ENCODE measurements around the gene DLG5.

DLG5 gene

DNA sequence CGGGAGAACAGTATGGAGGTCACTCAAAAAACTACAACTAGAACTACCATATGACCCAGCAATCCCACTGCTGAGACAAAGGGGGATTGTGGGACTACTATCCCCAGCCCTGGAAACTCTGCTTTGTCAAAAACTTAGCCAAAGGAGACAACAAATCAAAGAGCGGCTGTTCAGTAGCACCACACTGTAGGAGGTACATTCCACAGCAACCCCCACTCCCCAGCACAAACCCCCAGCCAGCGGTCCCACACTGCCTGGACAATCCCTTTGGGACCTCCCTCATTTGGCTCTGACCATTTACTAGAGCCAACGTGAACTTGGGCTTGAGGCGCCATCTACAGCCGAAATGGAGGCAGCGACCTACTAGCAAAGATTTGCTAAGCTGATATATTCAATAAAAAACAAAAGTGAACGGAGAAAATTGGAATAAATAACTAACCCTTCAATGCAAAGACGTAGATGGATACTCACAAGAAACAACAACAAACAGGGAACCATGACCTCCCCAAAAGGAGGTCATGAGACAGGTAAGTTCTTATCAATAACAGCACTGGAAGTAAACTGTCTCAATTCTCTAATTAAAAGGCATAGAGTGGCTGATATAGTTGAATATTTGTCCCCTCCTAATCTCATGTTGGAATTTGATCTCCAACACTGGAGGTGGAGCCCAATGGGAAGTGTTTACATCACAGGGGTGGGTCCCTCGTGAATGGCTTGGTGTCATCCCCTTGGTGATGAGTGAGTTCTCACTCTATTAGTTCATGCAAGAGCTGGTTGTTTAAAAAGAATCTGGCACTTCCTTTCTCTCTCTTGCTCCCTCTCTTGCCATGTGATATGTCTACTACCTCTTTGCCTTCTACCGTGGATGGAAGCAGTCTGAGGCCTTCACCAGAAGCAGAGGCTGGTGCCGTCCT lies 170.0 kb downstream of the DLG5 start:
- peaks cover 5% of the 10 kb centered on the region for H3K4me1 ChIP-seq (ENCODE audit: control insufficient read depth, insufficient read depth, low read length)
- no peak overlapping the region for H3K27ac ChIP-seq (ENCODE audit: insufficient read depth, low read depth, low read length, poor library complexity, severe bottlenecking)
- H3K9me3 ChIP-seq (ENCODE audit: control insufficient read depth, low read length) = no peaks in the 10 kb centered on the region
- H3K27me3 ChIP-seq (ENCODE audit: control insufficient read depth, insufficient read depth, low read length, poor library complexity, severe bottlenecking) = no peaks in the 10 kb centered on the region
- no peak overlapping the region for H3K4me3 ChIP-seq (ENCODE audit: insufficient read depth, low read depth, low read length)
- 16 to 25% methylated on average over 9 to 12 of the region's 12 CpGs for WGBS, 2 experiments
- H3K36me3 ChIP-seq (ENCODE audit: control insufficient read depth, insufficient read depth, low read length) = no peaks in the 10 kb centered on the region

DNA sequence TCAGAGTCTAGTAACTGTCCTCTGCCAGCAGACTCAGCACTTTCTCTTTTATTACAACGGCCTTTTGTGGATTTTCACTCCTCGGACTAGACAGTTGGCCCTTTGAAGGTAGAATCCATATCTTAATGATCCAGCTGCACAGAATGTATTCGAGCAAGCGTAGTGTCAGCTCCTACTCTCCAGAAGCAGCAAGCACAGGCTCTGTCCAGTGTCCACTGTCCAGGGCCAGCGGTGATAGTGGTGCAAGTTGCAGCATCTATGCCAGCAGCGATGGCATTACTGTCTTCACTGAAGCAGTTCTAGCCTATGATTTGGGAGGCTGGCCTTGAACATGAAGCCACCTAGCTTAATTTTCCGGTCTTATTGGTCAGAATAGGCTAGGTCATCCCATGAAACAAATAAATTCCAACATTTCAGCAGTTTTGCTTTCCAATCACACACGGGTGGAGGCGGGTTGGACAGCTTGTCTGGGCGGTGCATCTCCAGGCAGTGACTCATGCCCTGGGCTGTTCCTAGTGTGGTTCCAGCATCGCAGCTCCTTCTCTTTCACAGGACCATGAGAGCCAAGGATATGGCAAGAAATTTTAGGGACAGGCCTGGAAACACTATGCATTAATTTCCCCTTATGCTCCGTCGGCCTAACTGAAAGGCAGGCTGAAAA lies 180.4 kb downstream of the DLG5 start:
- Histone ChIP-seq H3K4me1 (ENCODE audit: control insufficient read depth, insufficient read depth, low read length) (no peaks in the 10 kb centered on the region), H3K36me3 (ENCODE audit: control insufficient read depth, insufficient read depth, low read length) (no peaks in the 10 kb centered on the region), H3K4me3 (ENCODE audit: insufficient read depth, low read depth, low read length) (no peak overlapping the region), H3K27me3 (ENCODE audit: control insufficient read depth, insufficient read depth, low read length, poor library complexity, severe bottlenecking) (no peaks in the 10 kb centered on the region), H3K9me3 (ENCODE audit: control insufficient read depth, low read length) (peaks cover 4% of the 10 kb centered on the region), H3K27ac (ENCODE audit: insufficient read depth, low read depth, low read length, poor library complexity, severe bottlenecking) (no peak overlapping the region)
- WGBS, 2 experiments = 92 to 93% methylated on average over 13 of the region's 13 CpGs

DNA sequence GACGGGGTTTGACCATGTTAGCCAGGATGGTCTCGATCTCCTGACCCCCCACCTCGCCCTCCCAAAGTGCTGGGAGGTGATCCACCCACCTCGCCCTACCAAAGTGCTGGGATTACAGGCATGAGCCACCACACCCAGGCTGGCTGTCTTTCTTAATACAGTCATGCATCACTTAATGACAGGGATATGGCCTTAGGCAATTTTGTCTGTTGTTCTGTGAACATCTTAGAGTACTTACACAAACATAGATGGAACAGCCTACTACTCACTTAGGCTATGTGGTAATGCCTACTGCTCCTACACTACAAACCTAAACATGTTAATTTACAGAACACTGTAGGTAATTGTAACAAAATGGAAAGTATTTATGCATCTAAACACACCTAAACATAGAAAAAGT lies 182.3 kb downstream of the DLG5 start:
- H3K4me3 ChIP-seq (ENCODE audit: insufficient read depth, low read depth, low read length) = no peak overlapping the region
- WGBS, 2 experiments = 85 to 94% methylated on average over 4 of the region's 4 CpGs
- H3K9me3 ChIP-seq (ENCODE audit: control insufficient read depth, low read length) = no peaks in the 10 kb centered on the region
- H3K27ac ChIP-seq (ENCODE audit: insufficient read depth, low read depth, low read length, poor library complexity, severe bottlenecking) = no peak overlapping the region
- no peaks in the 10 kb centered on the region for H3K27me3 ChIP-seq (ENCODE audit: control insufficient read depth, insufficient read depth, low read length, poor library complexity, severe bottlenecking)
- no peaks in the 10 kb centered on the region for H3K4me1 ChIP-seq (ENCODE audit: control insufficient read depth, insufficient read depth, low read length)
- no peaks in the 10 kb centered on the region for H3K36me3 ChIP-seq (ENCODE audit: control insufficient read depth, insufficient read depth, low read length)

DNA sequence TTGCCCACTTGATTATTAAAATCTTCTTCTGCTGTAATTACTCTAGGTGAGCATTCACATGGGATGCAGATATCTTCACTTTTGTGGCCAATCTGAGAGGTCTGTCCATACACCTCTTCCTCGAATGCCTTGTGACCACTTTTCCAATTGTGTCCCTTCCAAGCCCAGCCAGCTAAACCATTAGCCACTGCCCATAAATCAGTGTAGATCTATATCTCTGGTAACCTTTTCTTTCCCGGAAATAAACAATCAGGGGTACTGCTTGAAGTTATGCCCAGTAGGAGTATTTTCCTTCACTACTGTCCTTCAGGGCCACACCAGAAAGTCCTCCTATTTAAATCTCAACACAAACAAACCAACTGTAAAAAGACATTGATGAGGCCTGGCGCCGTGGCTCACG lies 184.4 kb downstream of the DLG5 start:
- WGBS, 2 experiments = 84 to 96% methylated on average over 5 of the region's 5 CpGs
- Histone ChIP-seq H3K36me3 (ENCODE audit: control insufficient read depth, insufficient read depth, low read length) (no peaks in the 10 kb centered on the region), H3K9me3 (ENCODE audit: control insufficient read depth, low read length) (no peaks in the 10 kb centered on the region), H3K27ac (ENCODE audit: insufficient read depth, low read depth, low read length, poor library complexity, severe bottlenecking) (no peak overlapping the region), H3K27me3 (ENCODE audit: control insufficient read depth, insufficient read depth, low read length, poor library complexity, severe bottlenecking) (no peaks in the 10 kb centered on the region), H3K4me3 (ENCODE audit: insufficient read depth, low read depth, low read length) (no peak overlapping the region), H3K4me1 (ENCODE audit: control insufficient read depth, insufficient read depth, low read length) (no peaks in the 10 kb centered on the region)

DNA sequence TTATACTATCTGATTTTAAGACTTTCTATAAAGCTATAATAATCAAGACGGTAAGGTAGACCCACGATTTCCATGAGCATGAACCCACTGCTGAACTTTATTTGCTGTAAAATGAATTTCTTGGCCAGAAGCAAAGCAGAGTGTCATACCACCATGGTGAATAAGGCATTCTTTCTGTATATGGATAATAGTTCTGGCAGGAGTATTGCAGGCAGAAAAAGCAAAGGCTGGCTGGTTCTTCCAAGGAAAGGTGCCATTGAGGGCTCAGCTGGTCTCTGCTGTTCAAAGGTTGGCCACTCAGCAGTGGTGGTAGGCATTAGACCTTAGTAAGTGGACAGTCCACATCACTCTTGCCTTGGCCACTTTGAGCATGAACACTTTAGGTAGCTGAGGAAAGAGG lies 184.8 kb downstream of the DLG5 start:
- no peaks in the 10 kb centered on the region for H3K36me3 ChIP-seq (ENCODE audit: control insufficient read depth, insufficient read depth, low read length)
- no peaks in the 10 kb centered on the region for H3K27me3 ChIP-seq (ENCODE audit: control insufficient read depth, insufficient read depth, low read length, poor library complexity, severe bottlenecking)
- H3K9me3 ChIP-seq (ENCODE audit: control insufficient read depth, low read length) = no peaks in the 10 kb centered on the region
- H3K4me3 ChIP-seq (ENCODE audit: insufficient read depth, low read depth, low read length) = no peak overlapping the region
- WGBS, 2 experiments = 99 to 100% methylated on average over 2 of the region's 2 CpGs
- H3K27ac ChIP-seq (ENCODE audit: insufficient read depth, low read depth, low read length, poor library complexity, severe bottlenecking) = no peak overlapping the region
- H3K4me1 ChIP-seq (ENCODE audit: control insufficient read depth, insufficient read depth, low read length) = no peaks in the 10 kb centered on the region
